NCI-H187 (cell line): ENCODE data around the gene TMEM140.
"Not testable (repeated sequence)": the region's sequence is repeated elsewhere in the genome, so short reads cannot be mapped to it uniquely, and the experiment has no call there.

Experiments used
- DNase-seq, 2 experiments: peaks; one replicate each; lab custom pipeline; 2025; lab: John Stamatoyannopoulos, UW

Gene TMEM140

DNA sequence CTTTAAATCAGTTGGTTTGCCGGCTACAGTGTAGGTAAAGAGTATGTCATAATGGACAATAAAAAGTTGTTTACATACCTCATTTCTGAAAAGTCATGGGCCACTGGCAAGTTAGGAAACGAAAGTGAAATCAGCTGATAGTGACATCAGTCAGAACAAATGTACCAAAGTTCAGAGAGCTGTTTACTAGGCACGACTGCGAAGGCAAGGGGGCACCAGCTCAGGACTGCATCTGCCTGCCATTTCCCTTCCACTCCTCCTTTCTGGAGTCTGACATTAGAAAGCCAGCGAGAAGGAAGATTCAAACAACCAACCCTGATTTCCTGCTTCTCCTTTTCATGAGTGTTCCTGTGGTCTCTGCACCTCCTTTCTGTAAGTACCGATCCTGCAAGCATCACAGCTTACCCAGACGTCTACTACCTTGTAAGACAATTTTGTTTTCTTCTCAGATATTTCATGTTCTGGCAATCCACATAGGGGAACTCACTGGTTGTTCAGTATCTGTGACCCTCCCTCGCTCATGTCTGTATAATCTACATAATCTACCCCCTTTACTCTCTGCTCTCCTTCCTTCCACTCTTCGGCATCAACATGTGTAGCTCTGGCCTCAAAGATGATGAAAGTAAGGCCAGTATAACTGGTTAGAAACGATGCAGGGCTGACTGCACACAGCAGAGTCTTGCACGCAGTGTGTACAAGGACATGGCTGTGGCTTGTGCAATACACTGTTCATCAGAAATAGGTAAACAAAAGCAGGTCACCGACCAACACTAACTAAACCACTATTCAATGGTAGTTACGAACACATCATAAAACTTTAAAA is at the start of gene TMEM140:
Gene TMEM140, plus strand, starts transcription at position 174 of the 823 bp plus-strand sequence. CDS start 16,370 bp downstream, outside the sequence.
- no peak for DNase-seq

GRCh38 chr7:135098391-135098790 is 49.5 kb upstream of the TMEM140 start:
- no peak for DNase-seq

DNA sequence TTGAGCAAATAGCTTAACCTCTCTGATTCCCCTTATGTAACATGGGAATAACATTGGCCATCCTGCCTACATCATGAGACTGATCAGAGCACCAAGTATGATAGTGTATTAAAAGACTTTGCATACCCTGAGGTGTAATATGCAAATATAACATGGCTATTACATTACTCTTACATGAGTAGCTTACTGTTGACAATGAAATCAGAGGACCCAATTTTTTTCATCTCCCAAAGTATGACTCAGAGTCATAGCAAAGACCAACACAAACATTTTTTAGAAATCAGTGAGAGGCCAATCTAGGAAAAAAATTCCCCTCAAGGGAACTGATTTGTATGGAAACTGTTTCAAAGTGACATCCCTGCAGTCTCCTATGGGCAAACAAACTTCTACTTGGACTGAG is 47.0 kb upstream of the TMEM140 start:
- no peak for DNase-seq

DNA sequence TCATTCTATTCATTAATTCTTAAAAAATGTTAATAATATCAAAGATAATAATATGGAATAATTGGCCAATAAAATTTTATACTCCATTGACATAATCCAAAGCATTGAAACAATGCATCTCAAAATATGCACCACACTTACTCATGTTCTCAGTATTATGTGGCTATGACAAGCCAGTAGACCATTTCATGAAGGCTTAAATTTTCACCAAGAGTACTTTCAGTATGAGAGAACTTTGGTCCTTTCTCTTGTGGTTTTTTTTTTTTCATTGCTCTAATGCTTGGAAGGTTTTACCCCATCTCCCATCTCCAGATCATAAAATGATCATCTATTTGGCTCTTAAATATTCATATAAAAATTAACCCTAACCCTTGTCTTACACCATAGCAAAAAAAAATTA is 45.5 kb upstream of the TMEM140 start:
- no peak for DNase-seq

GRCh38 chr7:135109562-135109961 is 38.3 kb upstream of the TMEM140 start:
- no peak for DNase-seq

GRCh38 chr7:135109976-135110375 is 37.9 kb upstream of the TMEM140 start:
- DNase-seq, result no peak

GRCh38 chr7:135111379-135111778 is 36.5 kb upstream of the TMEM140 start:
- DNase-seq, result no peak

DNA sequence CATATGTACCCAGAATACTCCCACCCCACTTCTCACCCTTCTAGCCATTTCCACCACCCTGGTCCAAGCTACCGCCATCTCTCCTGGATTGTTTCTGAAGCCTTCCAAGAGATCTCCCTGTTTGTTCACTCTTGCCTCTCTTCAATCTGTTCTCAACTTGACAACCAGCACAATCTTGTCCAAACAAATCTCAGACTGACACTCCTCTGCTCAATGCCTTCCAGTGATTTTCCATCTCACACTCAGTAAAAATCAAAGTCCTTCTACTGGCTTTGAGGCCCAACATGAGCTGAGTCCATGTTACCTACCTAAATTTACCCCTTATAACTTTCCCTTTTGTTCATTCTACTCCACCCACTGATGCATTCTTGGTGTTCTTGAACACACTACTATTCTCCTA is 33.2 kb upstream of the TMEM140 start:
- no peak for DNase-seq

DNA sequence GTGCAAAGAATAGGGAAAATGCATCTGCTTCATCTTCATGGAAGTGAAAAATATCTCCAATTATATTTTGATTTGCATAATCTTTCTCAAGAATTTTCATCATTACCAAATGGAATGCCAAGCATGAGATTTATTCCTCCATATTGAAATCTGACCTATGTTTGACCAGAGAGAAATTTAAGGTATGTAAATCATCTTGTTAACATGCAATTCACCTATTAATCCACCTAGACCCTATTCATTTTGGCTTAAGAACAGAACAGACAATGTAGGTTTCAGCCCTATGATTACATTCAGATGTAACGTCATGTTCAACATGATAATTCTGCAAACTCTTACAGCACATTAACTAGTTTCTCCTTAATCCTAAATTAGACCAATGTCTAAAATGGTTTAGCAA is 30.8 kb upstream of the TMEM140 start:
- DNase-seq, result no peak

- no peak for DNase-seq
These were observed 26.0 kb upstream of the TMEM140 start for GRCh38 chr7:135121868-135122267.

DNA sequence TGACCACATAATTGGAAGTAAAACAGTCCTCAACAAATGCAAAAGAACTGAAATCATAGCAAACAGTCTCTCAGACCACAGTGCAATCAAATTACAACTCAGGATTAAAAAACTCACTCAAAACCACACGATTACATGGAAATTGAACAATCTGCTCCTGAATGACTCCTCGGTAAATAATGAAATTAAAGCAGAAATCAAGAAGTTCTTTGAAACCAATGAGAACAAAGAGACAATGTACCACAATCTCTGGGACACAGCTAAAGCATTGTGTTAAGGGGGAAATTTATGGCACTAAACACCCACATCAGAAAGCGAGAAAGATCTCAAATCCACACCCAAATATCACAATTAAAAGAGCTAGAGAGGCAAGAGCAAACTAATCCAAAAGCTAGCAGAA is 23.2 kb upstream of the TMEM140 start:
- not testable (repeated sequence) for DNase-seq

GRCh38 chr7:135128931-135129330 is 18.9 kb upstream of the TMEM140 start:
- DNase-seq, result no peak

- no peak for DNase-seq
These were observed 18.3 kb upstream of the TMEM140 start for GRCh38 chr7:135129579-135129978.

DNA sequence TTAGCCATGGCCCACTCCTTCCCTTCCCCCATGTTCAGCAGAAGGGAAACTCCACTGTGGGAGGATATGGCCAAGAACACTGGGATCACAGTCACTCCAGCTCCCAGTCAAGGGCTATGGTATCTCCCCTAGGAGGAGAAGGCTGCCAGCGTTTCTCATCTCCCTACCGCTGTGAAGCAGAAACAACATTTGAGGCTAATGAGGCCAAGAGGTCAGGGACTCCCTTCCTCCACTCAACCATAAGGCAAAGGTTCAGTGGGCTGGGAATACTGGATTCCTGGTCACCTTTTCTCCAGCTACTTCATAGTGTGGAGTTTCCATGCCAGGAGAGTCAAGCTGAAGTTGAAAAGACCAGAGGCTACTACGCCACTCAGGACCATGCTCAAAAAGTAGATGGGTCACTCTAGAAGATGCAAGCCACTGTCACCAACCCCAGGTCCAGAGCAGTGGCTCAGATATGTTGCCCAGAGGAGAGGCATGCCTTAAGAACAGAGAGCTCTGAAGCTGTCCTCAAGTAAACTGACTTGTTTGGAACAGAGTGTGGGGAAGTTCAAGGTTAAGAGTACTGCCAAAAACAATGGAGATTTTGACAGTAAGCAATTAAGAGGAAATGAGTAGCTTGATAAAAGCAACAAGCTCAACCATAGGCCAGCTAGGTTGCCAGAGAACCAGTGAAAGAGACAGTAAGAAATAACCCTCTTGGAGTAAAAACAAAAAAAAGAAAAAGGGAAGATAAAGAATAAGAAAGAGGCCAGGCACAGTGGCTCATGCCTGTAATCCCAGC is 3.8 kb upstream of the TMEM140 start:
- DNase-seq, result no peak

DNA sequence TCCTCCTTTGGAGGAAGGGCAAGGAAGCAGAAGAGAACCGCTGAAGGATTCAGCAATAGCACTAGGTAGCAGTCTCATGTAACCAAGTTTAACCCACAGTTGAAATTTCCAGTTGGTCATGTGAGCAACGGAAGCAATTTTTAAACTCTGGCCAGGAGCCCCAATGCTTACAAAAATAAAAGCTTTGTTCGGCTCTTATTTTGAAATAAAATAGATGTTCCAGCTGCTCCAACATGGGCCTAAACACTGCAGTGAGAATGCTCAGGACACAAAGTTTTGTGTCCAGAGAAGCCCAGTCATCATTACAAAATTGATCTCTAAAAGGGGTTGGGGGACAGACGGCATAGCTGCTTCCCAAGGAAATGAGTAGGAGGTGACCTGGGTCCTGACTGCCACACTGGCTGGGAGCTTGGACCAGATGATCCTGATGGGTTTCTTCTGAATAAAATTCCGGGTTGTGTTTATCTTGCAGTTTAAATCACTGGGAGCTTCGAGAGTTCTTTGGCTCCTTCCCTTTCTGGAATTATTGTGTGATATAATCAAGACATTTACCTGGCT is 452 bp upstream of the TMEM140 start:
- no peak for DNase-seq

DNA sequence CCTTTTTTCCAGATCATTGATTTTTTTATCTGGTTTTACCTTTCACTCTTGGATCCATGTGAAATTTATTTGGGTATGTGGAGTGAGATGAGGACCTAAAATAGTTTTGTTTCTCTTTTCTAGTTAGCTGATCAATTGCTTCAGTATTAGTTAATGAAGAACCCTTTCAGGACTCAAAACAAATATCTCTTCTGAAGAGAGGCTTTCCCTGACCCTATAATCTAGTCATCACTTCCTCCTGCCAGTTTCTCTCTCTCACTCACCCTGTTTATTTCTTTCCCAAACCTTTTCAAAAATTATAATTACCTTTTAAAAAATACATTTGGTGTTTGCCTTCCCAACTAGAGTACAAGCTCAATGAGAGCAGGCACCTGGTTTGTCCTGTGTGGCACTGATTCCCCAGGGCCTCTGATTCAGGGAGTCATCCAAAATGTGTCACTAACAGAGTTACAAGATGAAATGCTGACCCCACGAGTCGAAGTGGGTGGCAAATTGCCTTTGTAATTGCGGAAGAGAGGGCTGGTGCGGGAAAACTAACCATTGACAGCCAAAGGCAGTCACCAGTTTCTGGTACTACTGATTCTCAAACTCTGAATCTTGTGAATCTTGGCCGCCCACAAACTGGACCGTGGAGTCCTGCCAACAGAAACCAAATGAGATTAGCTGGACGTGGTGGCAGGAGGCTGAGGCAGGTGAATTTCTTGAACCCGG is 2.4 kb downstream of the TMEM140 start:
- DNase-seq, result no peak

DNA sequence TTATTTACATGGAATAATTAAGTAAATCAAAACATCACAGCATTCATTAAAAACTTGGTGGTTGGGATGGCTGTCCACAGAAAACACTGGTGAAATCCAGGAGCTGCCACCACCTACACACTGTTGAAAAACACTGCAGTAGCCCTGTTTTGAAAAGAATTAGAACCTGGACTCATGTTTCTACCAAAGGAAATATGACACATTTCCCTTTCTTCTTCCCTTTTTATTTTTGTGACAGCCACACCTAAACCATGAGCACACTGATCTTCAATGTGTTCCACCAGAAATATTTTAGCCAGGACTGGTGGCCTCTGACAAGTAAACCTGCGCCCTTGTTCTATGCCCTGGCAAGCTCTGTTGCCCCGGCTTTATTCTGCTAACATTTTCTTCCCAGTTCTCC is 3.3 kb downstream of the TMEM140 start:
- no peak for DNase-seq

GRCh38 chr7:135151533-135151932 is 3.7 kb downstream of the TMEM140 start:
- no peak for DNase-seq

- no peak for DNase-seq
These were observed 4.6 kb downstream of the TMEM140 start for GRCh38 chr7:135152442-135152841.

GRCh38 chr7:135154734-135155133 is 6.9 kb downstream of the TMEM140 start:
- no peak for DNase-seq

DNA sequence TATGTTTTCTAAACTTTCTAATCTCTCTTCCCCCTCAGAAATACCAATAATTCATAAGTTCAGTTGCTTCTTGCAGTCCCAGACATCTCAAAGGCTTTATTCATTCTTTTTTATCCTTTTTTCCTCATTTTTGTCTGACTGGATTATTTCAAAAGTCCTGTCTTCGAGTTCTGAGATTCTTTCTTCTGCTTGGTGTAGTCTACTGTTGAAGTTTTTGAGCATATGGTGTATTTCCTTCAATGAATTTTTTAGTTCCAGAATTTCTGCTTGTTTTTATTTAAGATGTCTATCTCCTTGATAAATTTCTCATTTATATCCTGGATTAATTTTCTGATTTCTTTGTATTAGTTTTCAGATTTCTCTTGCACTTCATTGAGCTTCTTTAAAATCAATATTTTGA is 8.4 kb downstream of the TMEM140 start:
- DNase-seq, result no peak

- DNase-seq, result no peak
These were observed 10.3 kb downstream of the TMEM140 start for GRCh38 chr7:135158141-135158655.
